NB4 (cell line): ENCODE data around the gene BAIAP2.

Source experiments
- POLR2A ChIP-seq: IDR thresholded peaks from 2 replicates; pipeline ENCODE4 v1.6.1; 2011; ENCODE audit warnings: mild to moderate bottlenecking; ENCODE audit not compliant: insufficient read length; ENCODE audit errors: extremely low read depth
- TF ChIP-seq, protein P1 (sequence below): IDR thresholded peaks from one replicate; pipeline ENCODE4 v1.5.1; 2012; ENCODE audit warnings: low read depth, low read length

DNA sequence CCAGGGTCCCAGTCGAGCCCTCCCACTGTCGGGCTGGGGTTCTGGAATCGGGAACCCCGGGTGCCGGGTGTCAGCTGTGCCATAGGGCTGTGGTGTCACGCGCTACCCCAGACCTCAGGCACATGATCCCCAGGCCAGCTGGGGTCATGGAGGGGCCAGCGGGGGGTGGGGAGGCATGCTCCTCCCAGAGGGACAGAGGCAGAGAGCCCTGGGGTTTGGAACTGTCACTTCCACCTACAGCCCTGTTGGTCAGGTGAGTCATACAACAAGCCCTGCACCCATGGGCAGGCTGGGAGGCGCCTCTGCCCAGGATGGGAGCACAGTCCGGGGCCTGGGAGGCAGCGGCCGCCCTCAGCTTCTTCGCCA lies 63.0 kb downstream of the BAIAP2 start:
- TF ChIP-seq, protein P1, sequence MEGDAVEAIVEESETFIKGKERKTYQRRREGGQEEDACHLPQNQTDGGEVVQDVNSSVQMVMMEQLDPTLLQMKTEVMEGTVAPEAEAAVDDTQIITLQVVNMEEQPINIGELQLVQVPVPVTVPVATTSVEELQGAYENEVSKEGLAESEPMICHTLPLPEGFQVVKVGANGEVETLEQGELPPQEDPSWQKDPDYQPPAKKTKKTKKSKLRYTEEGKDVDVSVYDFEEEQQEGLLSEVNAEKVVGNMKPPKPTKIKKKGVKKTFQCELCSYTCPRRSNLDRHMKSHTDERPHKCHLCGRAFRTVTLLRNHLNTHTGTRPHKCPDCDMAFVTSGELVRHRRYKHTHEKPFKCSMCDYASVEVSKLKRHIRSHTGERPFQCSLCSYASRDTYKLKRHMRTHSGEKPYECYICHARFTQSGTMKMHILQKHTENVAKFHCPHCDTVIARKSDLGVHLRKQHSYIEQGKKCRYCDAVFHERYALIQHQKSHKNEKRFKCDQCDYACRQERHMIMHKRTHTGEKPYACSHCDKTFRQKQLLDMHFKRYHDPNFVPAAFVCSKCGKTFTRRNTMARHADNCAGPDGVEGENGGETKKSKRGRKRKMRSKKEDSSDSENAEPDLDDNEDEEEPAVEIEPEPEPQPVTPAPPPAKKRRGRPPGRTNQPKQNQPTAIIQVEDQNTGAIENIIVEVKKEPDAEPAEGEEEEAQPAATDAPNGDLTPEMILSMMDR, result no peak
- no peak for TF ChIP-seq POLR2A
